ENCODE data around the gene XRN1. TPM values are rescaled to one million over a fixed set of nuclear protein-coding genes. Genes with fewer than 3 reads are reported as not detected.

Gene XRN1
- polyA plus RNA-seq, 3 donors = 3.6 to 5.0 (median 4.4) TPM

Other genes with a start within 250 kb of the XRN1 start
- 1 to 10 TPM; 3.2 to 6.2 (median 6.0) TPM for gene GK5, start 222.5 kb downstream of the XRN1 start, polyA plus RNA-seq
- 10 to 100 TPM in 1 of 3 donors, 1 to 10 TPM in 2; 5.6 to 10.1 (median 7.8) TPM for gene ATR, start 130.7 kb upstream of the XRN1 start, polyA plus RNA-seq
- 1 to 10 TPM in 2 of 3 donors, under 1 TPM in 1; 0.11 to 7.6 (median 1.2) TPM for gene PLS1, start 148.4 kb upstream of the XRN1 start, polyA plus RNA-seq

Data from adipose tissue (tissue), 3 donors.